Measurements from ENCODE around the gene HERC4.

DNA sequence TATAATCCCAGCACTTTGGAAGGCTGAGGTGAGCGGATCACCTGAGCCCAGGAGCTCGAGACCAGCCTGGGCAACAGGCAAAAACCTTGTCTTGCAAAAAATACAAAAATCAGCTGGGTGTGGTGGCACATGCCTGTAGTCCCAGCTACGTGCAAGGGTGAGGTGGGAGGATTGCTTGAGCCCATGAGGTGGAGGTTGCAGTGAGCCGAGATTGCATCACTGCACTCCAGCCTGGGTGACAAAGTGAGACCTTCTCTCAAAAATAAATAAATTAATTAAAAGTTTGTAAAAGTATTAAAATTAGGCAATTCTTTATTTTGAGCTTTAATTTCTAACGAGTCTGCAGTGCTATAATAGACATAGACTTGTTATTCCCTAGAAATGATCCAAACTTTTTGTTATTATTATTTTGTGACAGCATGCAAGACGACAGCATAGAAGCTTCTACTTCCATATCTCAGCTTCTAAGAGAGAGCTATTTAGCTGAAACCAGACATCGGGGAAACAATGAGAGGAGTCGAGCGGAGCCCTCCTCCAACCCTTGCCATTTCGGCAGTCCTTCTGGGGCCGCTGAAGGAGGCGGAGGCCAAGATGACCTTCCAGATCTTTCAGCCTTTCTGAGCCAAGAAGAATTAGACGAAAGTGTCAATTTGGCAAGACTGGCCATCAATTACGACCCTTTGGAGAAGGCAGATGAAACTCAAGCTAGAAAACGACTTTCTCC, 46.1 kb upstream of the HERC4 start:
- no peak for TF ChIP-seq USF2 (CRISPR knock-in tag; IDR thresholded peaks at IDR 0.05)
- TF ChIP-seq, protein P1, sequence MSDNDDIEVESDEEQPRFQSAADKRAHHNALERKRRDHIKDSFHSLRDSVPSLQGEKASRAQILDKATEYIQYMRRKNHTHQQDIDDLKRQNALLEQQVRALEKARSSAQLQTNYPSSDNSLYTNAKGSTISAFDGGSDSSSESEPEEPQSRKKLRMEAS (CRISPR knock-in tag; IDR thresholded peaks at IDR 0.05) = no peak
- TF ChIP-seq ETV6 (CRISPR knock-in tag; IDR thresholded peaks at IDR 0.05) = no peak
- no peak for TF ChIP-seq ZBTB21 (CRISPR knock-in tag; IDR thresholded peaks at IDR 0.05; ENCODE audit: borderline replicate concordance)
- TF ChIP-seq, protein P2, sequence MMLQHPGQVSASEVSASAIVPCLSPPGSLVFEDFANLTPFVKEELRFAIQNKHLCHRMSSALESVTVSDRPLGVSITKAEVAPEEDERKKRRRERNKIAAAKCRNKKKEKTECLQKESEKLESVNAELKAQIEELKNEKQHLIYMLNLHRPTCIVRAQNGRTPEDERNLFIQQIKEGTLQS (CRISPR knock-in tag; conservative IDR thresholded peaks at IDR 0.05) = no peak
- TF ChIP-seq NR1H2 (CRISPR knock-in tag; IDR thresholded peaks at IDR 0.05) = no peak
- TF ChIP-seq E2F5 (CRISPR knock-in tag; IDR thresholded peaks at IDR 0.05) = no peak
- TF ChIP-seq, protein P3, sequence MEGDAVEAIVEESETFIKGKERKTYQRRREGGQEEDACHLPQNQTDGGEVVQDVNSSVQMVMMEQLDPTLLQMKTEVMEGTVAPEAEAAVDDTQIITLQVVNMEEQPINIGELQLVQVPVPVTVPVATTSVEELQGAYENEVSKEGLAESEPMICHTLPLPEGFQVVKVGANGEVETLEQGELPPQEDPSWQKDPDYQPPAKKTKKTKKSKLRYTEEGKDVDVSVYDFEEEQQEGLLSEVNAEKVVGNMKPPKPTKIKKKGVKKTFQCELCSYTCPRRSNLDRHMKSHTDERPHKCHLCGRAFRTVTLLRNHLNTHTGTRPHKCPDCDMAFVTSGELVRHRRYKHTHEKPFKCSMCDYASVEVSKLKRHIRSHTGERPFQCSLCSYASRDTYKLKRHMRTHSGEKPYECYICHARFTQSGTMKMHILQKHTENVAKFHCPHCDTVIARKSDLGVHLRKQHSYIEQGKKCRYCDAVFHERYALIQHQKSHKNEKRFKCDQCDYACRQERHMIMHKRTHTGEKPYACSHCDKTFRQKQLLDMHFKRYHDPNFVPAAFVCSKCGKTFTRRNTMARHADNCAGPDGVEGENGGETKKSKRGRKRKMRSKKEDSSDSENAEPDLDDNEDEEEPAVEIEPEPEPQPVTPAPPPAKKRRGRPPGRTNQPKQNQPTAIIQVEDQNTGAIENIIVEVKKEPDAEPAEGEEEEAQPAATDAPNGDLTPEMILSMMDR (IDR thresholded peaks at IDR 0.05) = no peak
- TF ChIP-seq FOXK1 (CRISPR knock-in tag; IDR thresholded peaks at IDR 0.05) = no peak
- TF ChIP-seq USF1 (CRISPR knock-in tag; IDR thresholded peaks at IDR 0.05) = no peak
- TF ChIP-seq CREB1 (CRISPR knock-in tag; IDR thresholded peaks at IDR 0.05) = no peak
- TF ChIP-seq, protein P4, sequence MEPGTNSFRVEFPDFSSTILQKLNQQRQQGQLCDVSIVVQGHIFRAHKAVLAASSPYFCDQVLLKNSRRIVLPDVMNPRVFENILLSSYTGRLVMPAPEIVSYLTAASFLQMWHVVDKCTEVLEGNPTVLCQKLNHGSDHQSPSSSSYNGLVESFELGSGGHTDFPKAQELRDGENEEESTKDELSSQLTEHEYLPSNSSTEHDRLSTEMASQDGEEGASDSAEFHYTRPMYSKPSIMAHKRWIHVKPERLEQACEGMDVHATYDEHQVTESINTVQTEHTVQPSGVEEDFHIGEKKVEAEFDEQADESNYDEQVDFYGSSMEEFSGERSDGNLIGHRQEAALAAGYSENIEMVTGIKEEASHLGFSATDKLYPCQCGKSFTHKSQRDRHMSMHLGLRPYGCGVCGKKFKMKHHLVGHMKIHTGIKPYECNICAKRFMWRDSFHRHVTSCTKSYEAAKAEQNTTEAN (CRISPR knock-in tag; IDR thresholded peaks at IDR 0.05) = no peak

Measured in WTC11 (cell line).